ENCODE results near the gene HELZ.

Gene HELZ

GRCh38 chr17:67050471-67051154 is 194.4 kb downstream of the HELZ start:
- no peak for TF ChIP-seq CTCF (conservative IDR thresholded peaks at IDR 0.05; ENCODE audit: low read depth)
- ChIA-PET CTCF (no interaction called here), POLR2A (ENCODE audit: low non-redundant PET) (no interaction called here)
- no peak for DNase-seq (ENCODE audit: low spot score)
- H3K27ac ChIP-seq = no peak overlapping the region

GRCh38 chr17:67050066-67050465 is 194.9 kb downstream of the HELZ start:
- POLR2A ChIA-PET (ENCODE audit: low non-redundant PET) = no interaction called here
- no peak for TF ChIP-seq CTCF (conservative IDR thresholded peaks at IDR 0.05; ENCODE audit: low read depth)
- H3K27ac ChIP-seq = no peak overlapping the region
- CTCF ChIA-PET = no interaction called here
- DNase-seq (ENCODE audit: low spot score) = no peak

DNA sequence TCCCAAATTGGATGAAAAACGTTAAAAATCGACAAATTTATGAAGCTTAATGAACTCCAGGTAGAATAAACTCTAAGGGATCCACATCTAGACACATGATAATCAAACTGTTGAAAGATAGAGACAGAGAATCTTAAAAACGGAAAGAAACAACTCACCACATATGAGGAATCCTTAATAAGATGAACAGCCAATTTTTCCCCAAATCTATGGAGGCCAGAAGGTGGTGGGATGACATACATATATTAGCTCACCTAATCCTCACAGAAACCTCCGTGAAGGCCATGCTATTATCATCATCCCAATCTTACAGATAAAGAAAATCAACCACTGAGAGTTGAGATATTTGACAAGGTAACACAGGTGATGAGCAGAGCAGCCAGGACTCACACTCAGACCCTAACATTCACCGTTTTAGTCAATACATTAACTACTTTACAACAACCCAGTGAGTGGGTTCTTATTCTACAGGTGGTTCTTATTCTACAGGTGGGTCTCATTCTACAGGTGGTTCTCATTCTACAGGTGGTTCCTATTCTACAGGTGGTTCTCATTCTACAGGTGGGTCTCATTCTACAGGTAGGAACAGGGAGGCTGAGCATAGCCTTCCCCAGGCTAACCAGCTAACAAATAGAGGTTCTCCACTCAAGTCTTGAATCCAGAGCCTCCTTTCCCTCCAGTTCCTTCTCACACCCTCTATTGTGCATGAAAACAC is 195.8 kb downstream of the HELZ start:
- POLR2A ChIA-PET (ENCODE audit: low non-redundant PET) = no interaction called here
- TF ChIP-seq CTCF (conservative IDR thresholded peaks at IDR 0.05; ENCODE audit: low read depth) = no peak
- no peak overlapping the region for H3K27ac ChIP-seq
- CTCF ChIA-PET = interaction anchor here (0.7 kb wide), 1 partner anchor 321 kb away, joined by 3 read pairs; no protein-coding TSS in a partner anchor
- no peak for DNase-seq (ENCODE audit: low spot score)

DNA sequence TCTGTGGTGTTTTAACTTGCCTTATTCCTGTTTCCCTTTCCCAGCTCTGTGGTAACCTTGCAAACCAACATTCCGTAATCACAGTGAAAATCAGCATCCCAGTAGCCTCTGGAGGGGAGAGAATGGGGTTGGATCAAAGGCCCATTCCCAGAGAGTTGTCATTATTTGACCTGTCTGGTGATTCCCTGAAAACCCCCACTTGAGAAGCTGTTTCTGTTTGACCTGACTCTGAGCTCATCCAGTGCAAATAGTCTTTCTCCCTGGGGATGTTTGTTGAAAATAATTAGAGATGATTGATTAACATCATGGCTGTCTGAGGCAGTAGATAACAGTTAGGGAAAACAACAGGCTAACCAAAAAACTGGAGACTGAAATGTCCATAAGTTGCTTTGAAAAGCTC is 197.6 kb downstream of the HELZ start:
- no peak overlapping the region for H3K27ac ChIP-seq
- no peak for DNase-seq (ENCODE audit: low spot score)
- ChIA-PET POLR2A (ENCODE audit: low non-redundant PET) (no interaction called here), CTCF (no interaction called here)
- no peak for TF ChIP-seq CTCF (conservative IDR thresholded peaks at IDR 0.05; ENCODE audit: low read depth)

- ChIA-PET CTCF (no interaction called here), POLR2A (ENCODE audit: low non-redundant PET) (no interaction called here)
- DNase-seq (ENCODE audit: low spot score) = no peak
- no peak overlapping the region for H3K27ac ChIP-seq
- TF ChIP-seq CTCF (conservative IDR thresholded peaks at IDR 0.05; ENCODE audit: low read depth) = no peak
Measured at GRCh38 chr17:67046398-67046797, 198.6 kb downstream of the HELZ start.

DNA sequence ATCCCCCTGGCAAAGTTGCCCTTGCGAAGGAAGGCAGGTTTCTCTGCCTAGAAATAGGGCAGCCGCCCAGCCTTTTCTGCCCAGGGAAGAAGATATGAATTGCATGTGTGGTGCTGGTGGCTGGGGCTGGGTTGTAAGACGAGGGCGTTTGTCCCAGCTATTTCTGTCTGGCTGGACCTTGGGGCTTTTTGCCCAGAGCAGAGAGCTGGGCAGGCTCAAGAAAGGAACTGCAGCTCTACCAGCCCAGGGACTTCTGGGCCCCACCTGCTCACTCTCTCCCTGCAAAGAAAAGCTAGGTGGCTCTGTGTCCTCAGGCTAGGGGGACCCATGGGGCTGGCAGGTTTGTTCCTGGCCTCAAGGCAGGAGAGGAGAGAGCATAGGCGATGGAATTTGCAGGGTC is 200.1 kb downstream of the HELZ start:
- no peak overlapping the region for H3K27ac ChIP-seq
- POLR2A ChIA-PET (ENCODE audit: low non-redundant PET) = no interaction called here
- CTCF ChIA-PET = no interaction called here
- no peak for DNase-seq (ENCODE audit: low spot score)
- no peak for TF ChIP-seq CTCF (conservative IDR thresholded peaks at IDR 0.05; ENCODE audit: low read depth)
